Gastroesophageal sphincter (tissue), 4 donors: Measurements from ENCODE around the gene DNAH10. TPM values are rescaled to one million over a fixed set of nuclear protein-coding genes. Genes with fewer than 3 reads are reported as not detected.

Experiments
- ATAC-seq: fragments of 150-250 bp; one replicate; pipeline ENCODE4 v1.9.1; 2016; ENCODE audit warnings: mild to moderate bottlenecking, moderate library complexity
- H3K27ac ChIP-seq, 4 donors: fragments of 200-600 bp; sonication (generic) in 3 of 4; 1 replicate in 3 of 4; 2 replicates in 1 of 4; pipeline ENCODE4 v1.5.1; 2016 to 2019
- H3K27me3 ChIP-seq: fragments of 200-600 bp; sonication (generic); one replicate; pipeline ENCODE4 v1.5.1; 2019
- H3K36me3 ChIP-seq, 2 donors: fragments of 200-600 bp; sonication (generic); one replicate each; pipeline ENCODE4 v1.5.1; 2019; ENCODE audit warnings: control low read depth in 1 of 2
- H3K4me1 ChIP-seq, 3 donors: fragments of 200-600 bp; sonication (generic); 1 replicate in 2 of 3; 2 replicates in 1 of 3; pipeline ENCODE4 v1.5.1; 2016 to 2019; ENCODE audit warnings: control low read depth in 2 of 3
- H3K4me3 ChIP-seq, 2 donors: fragments of 200-600 bp; sonication (generic); one replicate each; pipeline ENCODE4 v1.5.1; 2019; ENCODE audit warnings: mild to moderate bottlenecking in 1 of 2, moderate library complexity in 1 of 2
- H3K9me3 ChIP-seq, 3 donors: fragments of 200-600 bp; sonication (generic); one replicate each; pipeline ENCODE4 v1.5.1; 2017 to 2019; ENCODE audit warnings: control low read depth in 2 of 3
- EP300 ChIP-seq: sonication (generic); formaldehyde crosslinking; IDR thresholded peaks from one replicate; pipeline ENCODE4 v1.6.1; 2017; ENCODE audit warnings: antibody characterized with exemption, mild to moderate bottlenecking
- POLR2A ChIP-seq, 2 donors: fragments of 450-650 bp; IDR thresholded peaks; one replicate each; pipeline ENCODE4 v1.6.1; 2017; ENCODE audit warnings: antibody characterized with exemption in 2 of 2, mild to moderate bottlenecking in 2 of 2, moderate library complexity in 1 of 2
- POLR2AphosphoS5 ChIP-seq: sonication (generic); formaldehyde crosslinking; IDR thresholded peaks from one replicate; pipeline ENCODE4 v1.6.1; 2017; ENCODE audit warnings: antibody characterized with exemption
- WGBS, 2 donors: methylation state at CpG; one replicate each; pipeline ENCODE4 v1.1.5; 2018; ENCODE audit warnings: low coverage in 1 of 2; 5-methylcytosine and 5-hydroxymethylcytosine counted together
- total RNA-seq, 4 donors: library from RNA; depleted of rRNA; stranded (reverse); fragments of >200 nt; gene quantifications; one replicate each; pipeline ENCODE4 v1.1.0, GENCODE V29; 2016
- TF ChIP-seq, protein P1 (sequence below), 4 experiments: fragments of 200-600 bp in 2 of 4; fragments of 450-650 bp in 2 of 4; sonication (generic) in 1 of 4; IDR thresholded peaks; one replicate each; pipeline ENCODE4 v1.5.1; 2017 to 2019; ENCODE audit warnings: antibody characterized with exemption in 4 of 4, mild to moderate bottlenecking in 2 of 4, moderate library complexity in 2 of 4

Gene DNAH10
- total RNA-seq, 4 donors from 2014 or later: not detected

GRCh38 chr12:123807670-123808069, 45.6 kb downstream of the DNAH10 start:
- Histone ChIP-seq H3K9me3 (no peaks in the 10 kb centered on the region), H3K27ac (no peak overlapping the region), H3K4me1 (no peaks in the 10 kb centered on the region), H3K36me3 (no peaks in the 10 kb centered on the region), H3K27me3 (peaks cover 28% of the 10 kb centered on the region), H3K4me3 (no peak overlapping the region)
- 0% methylated on average over 1 to 2 of the region's 2 CpGs for WGBS, 2 donors
- TF ChIP-seq POLR2AphosphoS5 (no peak), POLR2A (IDR thresholded peaks at IDR 0.05) (no peak), EP300 (no peak)
- TF ChIP-seq, protein P1, sequence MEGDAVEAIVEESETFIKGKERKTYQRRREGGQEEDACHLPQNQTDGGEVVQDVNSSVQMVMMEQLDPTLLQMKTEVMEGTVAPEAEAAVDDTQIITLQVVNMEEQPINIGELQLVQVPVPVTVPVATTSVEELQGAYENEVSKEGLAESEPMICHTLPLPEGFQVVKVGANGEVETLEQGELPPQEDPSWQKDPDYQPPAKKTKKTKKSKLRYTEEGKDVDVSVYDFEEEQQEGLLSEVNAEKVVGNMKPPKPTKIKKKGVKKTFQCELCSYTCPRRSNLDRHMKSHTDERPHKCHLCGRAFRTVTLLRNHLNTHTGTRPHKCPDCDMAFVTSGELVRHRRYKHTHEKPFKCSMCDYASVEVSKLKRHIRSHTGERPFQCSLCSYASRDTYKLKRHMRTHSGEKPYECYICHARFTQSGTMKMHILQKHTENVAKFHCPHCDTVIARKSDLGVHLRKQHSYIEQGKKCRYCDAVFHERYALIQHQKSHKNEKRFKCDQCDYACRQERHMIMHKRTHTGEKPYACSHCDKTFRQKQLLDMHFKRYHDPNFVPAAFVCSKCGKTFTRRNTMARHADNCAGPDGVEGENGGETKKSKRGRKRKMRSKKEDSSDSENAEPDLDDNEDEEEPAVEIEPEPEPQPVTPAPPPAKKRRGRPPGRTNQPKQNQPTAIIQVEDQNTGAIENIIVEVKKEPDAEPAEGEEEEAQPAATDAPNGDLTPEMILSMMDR (IDR thresholded peaks at IDR 0.05): no peak
- ATAC-seq: no peak

GRCh38 chr12:123808167-123808566, 46.1 kb downstream of the DNAH10 start:
- Histone ChIP-seq H3K9me3 (no peaks in the 10 kb centered on the region), H3K27me3 (peaks cover 28% of the 10 kb centered on the region), H3K4me1 (no peaks in the 10 kb centered on the region), H3K27ac (no peak overlapping the region), H3K4me3 (no peak overlapping the region), H3K36me3 (no peaks in the 10 kb centered on the region)
- ATAC-seq: no peak
- 43 to 63% methylated on average over 2 of the region's 4 CpGs for WGBS, 2 donors
- TF ChIP-seq POLR2AphosphoS5 (no peak), EP300 (no peak), POLR2A (IDR thresholded peaks at IDR 0.05) (no peak)
- TF ChIP-seq, protein P1 (IDR thresholded peaks at IDR 0.05): no peak

GRCh38 chr12:123813349-123813748, 51.2 kb downstream of the DNAH10 start:
- Histone ChIP-seq H3K4me3 (no peak overlapping the region), H3K4me1 (no peaks in the 10 kb centered on the region), H3K27ac (no peak overlapping the region), H3K27me3 (peaks cover 23% of the 10 kb centered on the region), H3K9me3 (peaks cover 0 to 22% (median 0%) of the 10 kb centered on the region in 3 donors), H3K36me3 (no peaks in the 10 kb centered on the region)
- TF ChIP-seq POLR2A (IDR thresholded peaks at IDR 0.05) (no peak), EP300 (no peak), POLR2AphosphoS5 (no peak)
- TF ChIP-seq, protein P1 (IDR thresholded peaks at IDR 0.05): no peak
- ATAC-seq: no peak
- WGBS, 2 donors: 90 to 96% methylated on average over 5 to 6 of the region's 7 CpGs

DNA sequence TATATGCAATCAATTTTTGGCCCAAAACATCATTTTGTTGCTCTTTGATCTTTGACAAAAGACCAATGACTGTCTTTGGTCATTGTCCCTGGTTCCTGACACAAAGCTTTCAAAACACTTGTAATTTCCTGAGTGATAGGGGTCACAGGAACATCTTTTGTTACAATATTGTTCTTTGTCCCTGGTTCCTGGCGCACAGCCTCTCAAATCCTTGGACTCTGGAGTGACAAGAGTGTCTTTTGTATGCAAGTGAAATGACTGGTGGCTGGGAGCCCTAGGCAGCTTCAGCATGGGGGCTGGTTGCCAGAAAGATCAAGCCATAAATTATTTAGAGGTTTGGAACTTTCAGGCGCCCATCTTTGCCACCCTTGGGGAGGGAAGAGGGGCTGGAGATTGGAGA, 53.9 kb downstream of the DNAH10 start:
- H3K36me3 ChIP-seq: no peaks in the 10 kb centered on the region
- 67 to 79% methylated on average over 1 to 2 of the region's 2 CpGs for WGBS, 2 donors
- peaks cover 0 to 22% (median 0%) of the 10 kb centered on the region in 3 donors for H3K9me3 ChIP-seq
- TF ChIP-seq EP300: no peak
- no peak for TF ChIP-seq POLR2A (IDR thresholded peaks at IDR 0.05)
- no peak for TF ChIP-seq POLR2AphosphoS5
- TF ChIP-seq, protein P1 (IDR thresholded peaks at IDR 0.05): no peak
- no peaks in the 10 kb centered on the region for H3K4me1 ChIP-seq
- no peak overlapping the region for H3K27ac ChIP-seq
- ATAC-seq: no peak
- H3K27me3 ChIP-seq: peaks cover 11% of the 10 kb centered on the region
- no peak overlapping the region for H3K4me3 ChIP-seq

GRCh38 chr12:123816896-123817537, 54.9 kb downstream of the DNAH10 start:
- TF ChIP-seq, protein P1 (IDR thresholded peaks at IDR 0.05): no peak
- TF ChIP-seq POLR2AphosphoS5 (no peak), EP300 (no peak), POLR2A (IDR thresholded peaks at IDR 0.05) (no peak)

More at GRCh38 chr12:123816896-123817537, 54.9 kb downstream of the DNAH10 start:
- Histone ChIP-seq H3K27ac (no peak overlapping the region), H3K9me3 (peaks cover 0 to 22% (median 0%) of the 10 kb centered on the region in 3 donors), H3K27me3 (peaks cover 17% of the 10 kb centered on the region), H3K4me3 (no peak overlapping the region), H3K36me3 (no peaks in the 10 kb centered on the region), H3K4me1 (no peaks in the 10 kb centered on the region)
- ATAC-seq: no peak
- 85 to 91% methylated on average over 4 of the region's 4 CpGs for WGBS, 2 donors
